ENCODE data around the gene RHOBTB1.

GRCh38 chr10:60913657-60914056 is 30.3 kb downstream of the RHOBTB1 start:
- TF ChIP-seq CTCF (conservative IDR thresholded peaks at IDR 0.05) (no peak), ZFX (IDR thresholded peaks at IDR 0.05) (no peak)
